Astrocyte of the spinal cord (primary cell): ENCODE data around the gene HIGD1A.

Experiments used
- DNase-seq: peaks from one replicate; pipeline ENCODE4 v3.0.0; 2011; ENCODE audit warnings: low read depth, low spot score
- H3K4me3 ChIP-seq: 2 replicates; pipeline ENCODE4 v1.5.1; 2011; ENCODE audit warnings: low read depth, mild to moderate bottlenecking, low read length, moderate library complexity
- CTCF ChIP-seq: IDR thresholded peaks from 2 replicates; pipeline ENCODE4 v1.5.1; 2012; ENCODE audit warnings: low read depth, mild to moderate bottlenecking, low read length, inconsistent platforms
- in situ Hi-C: cut with HindIII; loops from 2 replicates; pipeline ENCODE4 v1.10.0; 2017; ENCODE audit warnings: low sequenced_read_pairs

The HIGD1A gene

GRCh38 chr3:42762046-42762724 lies 42.1 kb downstream of the HIGD1A start:
- in situ Hi-C loops: no loop called here
- no peak overlapping the region for H3K4me3 ChIP-seq
- DNase-seq: no peak
- TF ChIP-seq CTCF: no peak

- DNase-seq: no peak
- no peak overlapping the region for H3K4me3 ChIP-seq
- no peak for TF ChIP-seq CTCF
- in situ Hi-C loops: no loop called here
These were observed 46.2 kb downstream of the HIGD1A start for GRCh38 chr3:42758126-42758525.

- DNase-seq: no peak
- TF ChIP-seq CTCF: no peak
- in situ Hi-C loops: no loop called here
- H3K4me3 ChIP-seq: no peak overlapping the region
These were observed 47.5 kb downstream of the HIGD1A start for GRCh38 chr3:42756681-42757213.

GRCh38 chr3:42755681-42756578 lies 48.4 kb downstream of the HIGD1A start:
- in situ Hi-C loops: no loop called here
- no peak overlapping the region for H3K4me3 ChIP-seq
- DNase-seq: no peak
- TF ChIP-seq CTCF: peak; percentile 66

- no peak overlapping the region for H3K4me3 ChIP-seq
- no peak for TF ChIP-seq CTCF
- DNase-seq: no peak
- in situ Hi-C loops: no loop called here
These were observed 50.5 kb downstream of the HIGD1A start for GRCh38 chr3:42753757-42754156.

GRCh38 chr3:42752961-42753360 lies 51.3 kb downstream of the HIGD1A start:
- no peak overlapping the region for H3K4me3 ChIP-seq
- TF ChIP-seq CTCF: no peak
- in situ Hi-C loops: no loop called here
- DNase-seq: no peak
